Neural crest cell (in vitro differentiated cells): ENCODE data around the gene NHS. TPM values are rescaled to one million over a fixed set of nuclear protein-coding genes. Genes with fewer than 3 reads are reported as not detected.

ENCODE experiments used
- DNase-seq: peaks from one replicate; pipeline ENCODE4 v3.0.0; 2021; ENCODE audit warnings: low read depth, mixed read lengths, low spot score
- H3K27ac Mint-ChIP-seq: one replicate; pipeline ENCODE4 v1.8.0; 2021; ENCODE audit warnings: mild to moderate bottlenecking, mixed read lengths; ENCODE audit not compliant: unreplicated experiment
- H3K27me3 Mint-ChIP-seq: 2 replicates; pipeline ENCODE4 v1.8.0; 2021; ENCODE audit warnings: low read depth, mild to moderate bottlenecking, mixed read lengths
- H3K36me3 Mint-ChIP-seq: 2 replicates; pipeline ENCODE4 v1.8.0; 2021; ENCODE audit warnings: low read depth, mild to moderate bottlenecking, mixed read lengths
- H3K4me1 Mint-ChIP-seq: 2 replicates; pipeline ENCODE4 v1.8.0; 2021; ENCODE audit warnings: mixed read lengths
- H3K4me3 Mint-ChIP-seq: one replicate; pipeline ENCODE4 v1.8.0; 2021; ENCODE audit warnings: mild to moderate bottlenecking, mixed read lengths
- H3K9me3 Mint-ChIP-seq: 2 replicates; pipeline ENCODE4 v1.8.0; 2021; ENCODE audit warnings: mixed read lengths
- total RNA-seq: library from RNA; stranded (reverse); gene quantifications from 2 replicates; pipeline ENCODE4 v1.2.1, GENCODE V29; 2021
- TF ChIP-seq, protein P1 (sequence below): fragments of 200-600 bp; sonication (generic); conservative IDR thresholded peaks from 2 replicates; pipeline ENCODE4 v1.5.0; 2021; ENCODE audit warnings: antibody characterized with exemption, mild to moderate bottlenecking

The NHS gene
- total RNA-seq, 1 donor from 2014 or later = 10.7 TPM

DNA sequence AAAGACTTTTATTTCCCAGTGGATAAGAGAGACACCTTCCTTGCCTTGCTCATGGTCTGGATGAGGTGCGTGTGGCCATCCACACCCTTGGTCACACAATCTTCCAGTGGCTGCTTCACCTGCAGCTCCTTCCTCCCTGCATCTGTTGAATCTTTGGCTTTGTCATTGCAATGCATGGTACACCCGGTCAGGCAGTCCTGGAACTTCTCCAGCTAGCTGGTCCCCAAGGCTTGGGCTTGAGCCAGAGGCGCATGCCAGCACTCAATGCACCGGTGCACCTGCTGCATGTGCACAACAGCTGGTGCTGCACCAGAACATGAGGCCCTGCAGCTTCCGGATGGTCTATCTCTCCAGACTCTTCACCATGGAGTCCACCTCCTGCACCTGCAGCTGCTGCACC is 394.0 kb downstream of the NHS start:
- Mint-ChIP-seq H3K27ac (no peak overlapping the region), H3K36me3 (no peaks in the 10 kb centered on the region), H3K9me3 (no peaks in the 10 kb centered on the region), H3K4me1 (no peaks in the 10 kb centered on the region), H3K27me3 (no peaks in the 10 kb centered on the region), H3K4me3 (no peak overlapping the region)
- no peak for DNase-seq
- TF ChIP-seq, protein P1, sequence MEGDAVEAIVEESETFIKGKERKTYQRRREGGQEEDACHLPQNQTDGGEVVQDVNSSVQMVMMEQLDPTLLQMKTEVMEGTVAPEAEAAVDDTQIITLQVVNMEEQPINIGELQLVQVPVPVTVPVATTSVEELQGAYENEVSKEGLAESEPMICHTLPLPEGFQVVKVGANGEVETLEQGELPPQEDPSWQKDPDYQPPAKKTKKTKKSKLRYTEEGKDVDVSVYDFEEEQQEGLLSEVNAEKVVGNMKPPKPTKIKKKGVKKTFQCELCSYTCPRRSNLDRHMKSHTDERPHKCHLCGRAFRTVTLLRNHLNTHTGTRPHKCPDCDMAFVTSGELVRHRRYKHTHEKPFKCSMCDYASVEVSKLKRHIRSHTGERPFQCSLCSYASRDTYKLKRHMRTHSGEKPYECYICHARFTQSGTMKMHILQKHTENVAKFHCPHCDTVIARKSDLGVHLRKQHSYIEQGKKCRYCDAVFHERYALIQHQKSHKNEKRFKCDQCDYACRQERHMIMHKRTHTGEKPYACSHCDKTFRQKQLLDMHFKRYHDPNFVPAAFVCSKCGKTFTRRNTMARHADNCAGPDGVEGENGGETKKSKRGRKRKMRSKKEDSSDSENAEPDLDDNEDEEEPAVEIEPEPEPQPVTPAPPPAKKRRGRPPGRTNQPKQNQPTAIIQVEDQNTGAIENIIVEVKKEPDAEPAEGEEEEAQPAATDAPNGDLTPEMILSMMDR = no peak

DNA sequence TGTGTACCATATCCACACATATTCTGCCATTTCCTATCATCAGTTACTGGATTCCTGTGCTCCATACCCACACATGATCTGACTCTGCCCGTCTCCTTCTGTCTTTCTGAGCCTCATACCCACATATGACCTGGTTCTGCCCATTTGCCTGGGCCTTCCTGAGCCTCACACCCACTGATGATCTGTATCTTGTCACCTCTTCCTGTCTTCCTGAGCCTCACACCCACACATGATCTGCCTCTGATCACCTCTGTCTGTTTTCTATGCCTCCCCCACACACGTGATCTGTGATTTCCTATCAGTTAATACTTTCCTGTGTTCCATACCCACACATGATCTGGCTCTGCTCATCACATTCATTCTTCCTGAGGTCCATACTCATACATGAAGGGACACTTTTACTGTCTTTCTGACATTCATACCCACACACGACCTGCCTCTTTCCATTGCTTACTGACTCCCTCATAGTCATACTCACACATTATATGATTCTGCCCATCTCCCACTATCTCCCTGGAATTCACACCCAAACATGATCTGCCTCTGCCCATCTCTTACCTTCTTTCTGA is 394.8 kb downstream of the NHS start:
- H3K27me3 Mint-ChIP-seq = no peaks in the 10 kb centered on the region
- H3K4me3 Mint-ChIP-seq = no peak overlapping the region
- TF ChIP-seq, protein P1 = no peak
- no peak for DNase-seq
- no peaks in the 10 kb centered on the region for H3K9me3 Mint-ChIP-seq
- no peak overlapping the region for H3K27ac Mint-ChIP-seq
- H3K36me3 Mint-ChIP-seq = no peaks in the 10 kb centered on the region
- H3K4me1 Mint-ChIP-seq = no peaks in the 10 kb centered on the region

DNA sequence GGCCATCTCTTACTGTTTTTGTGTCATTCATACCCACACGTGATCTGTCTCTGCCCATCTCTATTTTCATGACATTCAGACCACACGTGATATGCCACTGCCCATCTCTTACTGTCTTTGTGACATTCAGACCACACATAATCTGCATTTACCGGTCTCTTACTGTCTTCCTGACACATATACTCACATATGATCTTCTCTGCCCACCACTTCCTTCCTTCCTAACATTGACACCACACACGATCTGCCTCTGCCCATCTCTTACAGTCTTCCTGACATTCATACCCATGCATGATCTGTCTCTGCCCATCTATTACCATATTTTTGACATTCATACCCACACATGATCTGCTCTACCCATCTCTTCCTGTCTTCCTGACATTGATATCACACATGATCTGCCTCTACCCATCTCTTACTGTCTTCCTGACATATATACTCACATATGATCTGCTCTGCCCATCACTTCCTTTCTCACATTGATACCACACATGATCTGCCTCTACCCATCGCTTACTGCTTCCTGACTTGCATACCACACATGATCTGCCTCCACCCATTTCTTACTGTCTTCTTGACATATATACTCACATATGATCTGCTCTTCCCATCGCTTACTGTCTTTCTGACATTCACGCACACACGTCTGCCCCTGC is 398.3 kb downstream of the NHS start:
- no peak overlapping the region for H3K4me3 Mint-ChIP-seq
- DNase-seq = no peak
- no peaks in the 10 kb centered on the region for H3K9me3 Mint-ChIP-seq
- H3K27me3 Mint-ChIP-seq = no peaks in the 10 kb centered on the region
- no peaks in the 10 kb centered on the region for H3K4me1 Mint-ChIP-seq
- no peak overlapping the region for H3K27ac Mint-ChIP-seq
- TF ChIP-seq, protein P1 = no peak
- H3K36me3 Mint-ChIP-seq = no peaks in the 10 kb centered on the region

DNA sequence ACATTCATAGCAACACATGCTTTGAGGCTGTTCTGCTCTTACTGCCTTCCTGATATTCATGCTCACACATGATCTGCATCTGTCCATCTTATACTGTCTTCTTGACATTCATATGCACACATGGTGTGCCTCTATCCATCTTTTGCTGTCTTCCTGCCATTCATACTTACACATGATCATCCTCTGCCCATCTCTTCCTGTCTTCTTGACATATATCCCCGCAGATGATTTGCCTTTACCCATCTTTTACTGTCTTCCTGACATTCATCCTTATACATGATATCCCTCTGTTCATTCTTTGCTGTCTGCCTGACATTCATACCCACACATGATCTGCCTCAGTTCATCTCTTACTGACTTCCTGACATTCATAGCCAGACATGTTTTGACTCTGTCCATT is 399.1 kb downstream of the NHS start:
- no peaks in the 10 kb centered on the region for H3K9me3 Mint-ChIP-seq
- TF ChIP-seq, protein P1 = no peak
- H3K4me3 Mint-ChIP-seq = no peak overlapping the region
- H3K27ac Mint-ChIP-seq = no peak overlapping the region
- H3K4me1 Mint-ChIP-seq = no peaks in the 10 kb centered on the region
- no peak for DNase-seq
- no peaks in the 10 kb centered on the region for H3K36me3 Mint-ChIP-seq
- H3K27me3 Mint-ChIP-seq = no peaks in the 10 kb centered on the region

DNA sequence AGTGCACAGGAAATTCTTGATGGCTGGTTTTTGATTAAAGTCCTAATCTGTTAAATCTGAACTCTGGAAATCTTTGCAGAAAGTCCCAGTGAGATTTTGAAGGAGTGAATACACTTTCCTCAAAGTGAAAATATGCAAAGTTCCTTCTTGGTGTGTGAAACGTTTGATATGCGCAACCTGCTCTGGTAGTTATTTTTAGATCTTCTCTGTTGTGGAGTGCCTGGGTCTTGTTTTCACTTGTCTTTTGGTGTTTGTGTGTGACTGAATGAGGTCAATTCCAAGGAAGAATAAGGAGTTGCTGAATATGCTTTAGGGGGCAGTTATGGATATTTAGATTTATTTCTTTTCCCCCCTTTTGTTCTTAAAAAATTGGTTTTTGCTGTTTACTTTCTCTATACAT is 404.0 kb downstream of the NHS start:
- H3K36me3 Mint-ChIP-seq = peaks cover 2% of the 10 kb centered on the region
- no peaks in the 10 kb centered on the region for H3K9me3 Mint-ChIP-seq
- no peaks in the 10 kb centered on the region for H3K4me1 Mint-ChIP-seq
- DNase-seq = no peak
- H3K27me3 Mint-ChIP-seq = no peaks in the 10 kb centered on the region
- H3K4me3 Mint-ChIP-seq = no peak overlapping the region
- no peak overlapping the region for H3K27ac Mint-ChIP-seq
- TF ChIP-seq, protein P1 = no peak
